Panc1 (cell line): Measurements from ENCODE around the gene VSIR. TPM values are rescaled to one million over a fixed set of nuclear protein-coding genes. Genes with fewer than 3 reads are reported as not detected.
A peak's percentile ranks its signal among the peaks of the same experiment; 100 is the strongest.

ENCODE experiments used
- ATAC-seq: fragments of 200-7000 bp; cut with Tn5 transposase; 2 replicates; pipeline ENCODE4 v1.9.1; 2020; ENCODE audit warnings: mild to moderate bottlenecking, moderate library complexity
- BruUV-seq: library from RNA; stranded (reverse); fragments of 400-500 nt; replicated peaks from 2 replicates; lab custom pipeline; 2021; lab: Mats Ljungman, UMichigan
- CTCF ChIA-PET: fragments of 300-600 bp; sonication (Branson Sonifier 250); formaldehyde crosslinking; loops from one replicate; lab custom pipeline; 2022; ENCODE audit warnings: antibody characterized with exemption; lab: Charles Lee
- POLR2A ChIA-PET: fragments of 300-600 bp; sonication (Branson Sonifier 250); formaldehyde crosslinking; loops from one replicate; lab custom pipeline; 2022; ENCODE audit warnings: antibody characterized with exemption; lab: Charles Lee
- DNase-seq: peaks from one replicate; pipeline ENCODE4 v3.0.0-alpha.2; 2010; ENCODE audit warnings: low read depth, low spot score
- H3K27ac ChIP-seq: 2 replicates; pipeline ENCODE4 v1.5.1; 2011; ENCODE audit warnings: mild to moderate bottlenecking, low read length, inconsistent platforms
- H3K27me3 ChIP-seq: fragments of 200-500 bp; sonication (Bioruptor generic); 2 replicates; pipeline ENCODE4 v1.6.0; 2014; ENCODE audit warnings: low read length, inconsistent platforms; ENCODE audit not compliant: control insufficient read depth, insufficient read depth
- H3K36me3 ChIP-seq: fragments of 200-500 bp; sonication (Bioruptor generic); 2 replicates; pipeline ENCODE4 v1.5.1; 2014; ENCODE audit warnings: inconsistent platforms, mild to moderate bottlenecking, low read length, moderate library complexity; ENCODE audit not compliant: control insufficient read depth, insufficient read depth
- H3K4me1 ChIP-seq: 2 replicates; pipeline ENCODE4 v1.5.1; 2011; ENCODE audit warnings: inconsistent platforms, mild to moderate bottlenecking, low read length, moderate library complexity; ENCODE audit not compliant: control insufficient read depth, insufficient read depth
- H3K4me3 ChIP-seq, 2 experiments: 2 replicates each; pipeline ENCODE4 v1.5.1; 2011 to 2012; ENCODE audit warnings: low read depth in 2 of 2, low read length in 2 of 2, mild to moderate bottlenecking in 2 of 2, inconsistent platforms in 1 of 2, moderate library complexity in 1 of 2
- H3K9me3 ChIP-seq: fragments of 200-500 bp; sonication (Bioruptor generic); 2 replicates; pipeline ENCODE4 v1.5.1; 2014; ENCODE audit warnings: low read depth, mild to moderate bottlenecking, inconsistent platforms, low read length, moderate library complexity; ENCODE audit not compliant: control insufficient read depth, insufficient read depth
- POLR2AphosphoS5 ChIP-seq: IDR thresholded peaks from 2 replicates; pipeline ENCODE4 v1.6.1; 2012; ENCODE audit warnings: mild to moderate bottlenecking, low read depth, low read length, moderate library complexity
- SIN3A ChIP-seq: IDR thresholded peaks from 2 replicates; pipeline ENCODE4 v1.6.1; 2012; ENCODE audit warnings: low read depth, mild to moderate bottlenecking, low read length, moderate library complexity, borderline replicate concordance; ENCODE audit not compliant: insufficient read depth
- TCF7L2 ChIP-seq: IDR thresholded peaks from 2 replicates; pipeline ENCODE4 v1.6.1; 2011; ENCODE audit warnings: mild to moderate bottlenecking, low read depth, low read length, inconsistent platforms
- in situ Hi-C: cut with HindIII; loops from 2 replicates; pipeline ENCODE4 v1.10.0; 2016; ENCODE audit warnings: low sequenced_read_pairs, low pct_unique_long_range_greater_than_20kb
- intact Hi-C: fragments of 100-400 bp; cut with micrococcal nuclease; formaldehyde crosslinking; loops from one replicate; pipeline ENCODE4 v1.10.0; 2022; ENCODE audit not compliant: unreplicated experiment
- total RNA-seq: library from RNA; stranded (reverse); gene quantifications from one replicate; pipeline ENCODE4 v1.2.1, GENCODE V29; 2021; ENCODE audit not compliant: unreplicated experiment
- TF ChIP-seq, protein P1 (sequence below): fragments of 450-650 bp; IDR thresholded peaks from 2 replicates; pipeline ENCODE4 v1.5.1; 2017; ENCODE audit warnings: mild to moderate bottlenecking
- TF ChIP-seq, protein P2 (sequence below), 2 experiments: IDR thresholded peaks; 2 replicates each; pipeline ENCODE4 v1.6.1; 2011 to 2012; ENCODE audit warnings: low read depth in 2 of 2, control low read depth in 1 of 2, low read length in 1 of 2, mild to moderate bottlenecking in 1 of 2, moderate library complexity in 1 of 2; ENCODE audit not compliant: insufficient read depth in 1 of 2

The VSIR gene
- total RNA-seq, 1 experiment from 2014 or later = 34.9 TPM

DNA sequence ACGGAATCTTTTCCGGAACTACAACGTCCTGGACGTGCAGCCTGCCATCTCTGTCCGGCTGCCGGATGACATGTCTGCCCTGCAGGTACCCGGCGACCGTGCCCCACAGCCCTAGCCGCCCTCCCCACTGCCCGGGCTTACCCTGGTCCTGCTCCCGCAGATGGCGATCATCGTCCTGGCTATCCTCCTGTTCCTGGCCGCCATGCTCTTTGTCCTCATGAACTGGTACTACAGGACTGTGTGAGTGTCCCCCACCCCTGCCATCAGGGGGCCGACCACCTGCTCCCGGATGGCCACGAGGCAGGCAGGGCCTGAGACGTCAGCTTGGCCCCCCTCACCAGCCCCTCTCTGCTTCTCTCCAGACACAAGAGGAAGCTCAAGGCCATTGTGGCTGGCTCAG is 38.0 kb upstream of the VSIR start:
- Histone ChIP-seq H3K4me1 (peaks cover 40% of the 10 kb centered on the region), H3K27me3 (no peaks in the 10 kb centered on the region), H3K9me3 (no peaks in the 10 kb centered on the region), H3K27ac (no peak overlapping the region), H3K4me3 (no peak overlapping the region), H3K36me3 (peaks cover 12% of the 10 kb centered on the region)
- POLR2A ChIA-PET = no interaction called here
- BruUV-seq = no TSS peak
- TF ChIP-seq, protein P1, sequence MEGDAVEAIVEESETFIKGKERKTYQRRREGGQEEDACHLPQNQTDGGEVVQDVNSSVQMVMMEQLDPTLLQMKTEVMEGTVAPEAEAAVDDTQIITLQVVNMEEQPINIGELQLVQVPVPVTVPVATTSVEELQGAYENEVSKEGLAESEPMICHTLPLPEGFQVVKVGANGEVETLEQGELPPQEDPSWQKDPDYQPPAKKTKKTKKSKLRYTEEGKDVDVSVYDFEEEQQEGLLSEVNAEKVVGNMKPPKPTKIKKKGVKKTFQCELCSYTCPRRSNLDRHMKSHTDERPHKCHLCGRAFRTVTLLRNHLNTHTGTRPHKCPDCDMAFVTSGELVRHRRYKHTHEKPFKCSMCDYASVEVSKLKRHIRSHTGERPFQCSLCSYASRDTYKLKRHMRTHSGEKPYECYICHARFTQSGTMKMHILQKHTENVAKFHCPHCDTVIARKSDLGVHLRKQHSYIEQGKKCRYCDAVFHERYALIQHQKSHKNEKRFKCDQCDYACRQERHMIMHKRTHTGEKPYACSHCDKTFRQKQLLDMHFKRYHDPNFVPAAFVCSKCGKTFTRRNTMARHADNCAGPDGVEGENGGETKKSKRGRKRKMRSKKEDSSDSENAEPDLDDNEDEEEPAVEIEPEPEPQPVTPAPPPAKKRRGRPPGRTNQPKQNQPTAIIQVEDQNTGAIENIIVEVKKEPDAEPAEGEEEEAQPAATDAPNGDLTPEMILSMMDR = no peak
- no peak; the same call in 1 of the 2 replicates for TF ChIP-seq POLR2AphosphoS5
- no peak for TF ChIP-seq TCF7L2
- TF ChIP-seq, protein P2, sequence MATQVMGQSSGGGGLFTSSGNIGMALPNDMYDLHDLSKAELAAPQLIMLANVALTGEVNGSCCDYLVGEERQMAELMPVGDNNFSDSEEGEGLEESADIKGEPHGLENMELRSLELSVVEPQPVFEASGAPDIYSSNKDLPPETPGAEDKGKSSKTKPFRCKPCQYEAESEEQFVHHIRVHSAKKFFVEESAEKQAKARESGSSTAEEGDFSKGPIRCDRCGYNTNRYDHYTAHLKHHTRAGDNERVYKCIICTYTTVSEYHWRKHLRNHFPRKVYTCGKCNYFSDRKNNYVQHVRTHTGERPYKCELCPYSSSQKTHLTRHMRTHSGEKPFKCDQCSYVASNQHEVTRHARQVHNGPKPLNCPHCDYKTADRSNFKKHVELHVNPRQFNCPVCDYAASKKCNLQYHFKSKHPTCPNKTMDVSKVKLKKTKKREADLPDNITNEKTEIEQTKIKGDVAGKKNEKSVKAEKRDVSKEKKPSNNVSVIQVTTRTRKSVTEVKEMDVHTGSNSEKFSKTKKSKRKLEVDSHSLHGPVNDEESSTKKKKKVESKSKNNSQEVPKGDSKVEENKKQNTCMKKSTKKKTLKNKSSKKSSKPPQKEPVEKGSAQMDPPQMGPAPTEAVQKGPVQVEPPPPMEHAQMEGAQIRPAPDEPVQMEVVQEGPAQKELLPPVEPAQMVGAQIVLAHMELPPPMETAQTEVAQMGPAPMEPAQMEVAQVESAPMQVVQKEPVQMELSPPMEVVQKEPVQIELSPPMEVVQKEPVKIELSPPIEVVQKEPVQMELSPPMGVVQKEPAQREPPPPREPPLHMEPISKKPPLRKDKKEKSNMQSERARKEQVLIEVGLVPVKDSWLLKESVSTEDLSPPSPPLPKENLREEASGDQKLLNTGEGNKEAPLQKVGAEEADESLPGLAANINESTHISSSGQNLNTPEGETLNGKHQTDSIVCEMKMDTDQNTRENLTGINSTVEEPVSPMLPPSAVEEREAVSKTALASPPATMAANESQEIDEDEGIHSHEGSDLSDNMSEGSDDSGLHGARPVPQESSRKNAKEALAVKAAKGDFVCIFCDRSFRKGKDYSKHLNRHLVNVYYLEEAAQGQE (IDR thresholded peaks at IDR 0.05; ENCODE audit: insufficient read depth in 1 of 2, low read depth in 2 of 2, low read length in 1 of 2) = 0 out of 4 replicates have a peak, but pooled peaks of 1 of the 2 experiments have one; percentile 34
- CTCF ChIA-PET = interaction anchor here (0.5 to 1.1 kb wide), 6 partner anchors 44 to 988 kb away, joined by 3 to 8 read pairs (median 3); no protein-coding TSS in a partner anchor
- in situ Hi-C loops = no loop called here
- DNase-seq (no peak), ATAC-seq (no peak)
- intact Hi-C loops = loop anchor here (10.0 kb wide), 2 partner anchors 107 to 497 kb away; partner anchors contain the start of gene SLC29A3

DNA sequence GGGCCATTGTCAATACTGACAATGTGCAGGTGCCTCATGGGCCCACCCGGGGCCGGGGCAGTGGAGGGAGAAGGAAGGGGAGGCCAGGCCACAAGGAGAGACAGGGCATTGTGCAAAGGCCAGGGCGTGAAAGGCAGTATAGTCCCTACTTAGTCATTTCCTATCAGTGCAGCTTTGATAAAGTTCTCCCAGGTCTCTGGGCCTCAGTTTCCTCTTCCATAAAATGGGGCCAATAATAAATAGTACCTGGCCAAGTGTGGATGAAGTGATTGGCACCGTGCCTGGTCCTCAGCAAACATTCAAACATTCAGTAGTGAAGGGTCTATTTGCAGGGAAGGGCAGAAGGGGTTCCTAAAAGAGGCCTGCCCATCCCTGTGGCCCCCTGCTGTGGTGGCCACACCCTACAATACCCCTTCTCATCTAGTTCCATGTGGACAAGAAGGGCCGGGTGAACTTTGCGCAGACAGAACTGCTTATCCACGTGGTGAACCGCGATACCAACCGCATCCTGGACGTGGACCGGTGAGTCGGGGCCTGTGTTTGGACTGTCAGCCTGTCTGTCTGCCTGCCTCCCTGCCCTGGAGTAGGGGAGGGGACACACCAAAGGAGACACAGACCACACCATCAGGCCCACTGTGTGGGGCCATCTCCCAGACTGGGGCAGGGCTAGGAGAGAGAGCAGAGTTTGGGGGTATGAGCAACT is 36.9 kb upstream of the VSIR start:
- H3K4me1 ChIP-seq = peaks cover 30% of the 10 kb centered on the region
- no TSS peak for BruUV-seq
- in situ Hi-C loops (no loop called here), intact Hi-C loops (loop anchor here (10.0 kb wide), 2 partner anchors 105 to 495 kb away; partner anchors contain the start of gene SLC29A3)
- no peak for ATAC-seq
- peaks cover under 1% of the 10 kb centered on the region; the same call in 1 of the 2 replicates for H3K36me3 ChIP-seq
- H3K9me3 ChIP-seq = no peaks in the 10 kb centered on the region
- no peak overlapping the region for H3K4me3 ChIP-seq
- no peak for TF ChIP-seq SIN3A
- TF ChIP-seq, protein P2 (IDR thresholded peaks at IDR 0.05; ENCODE audit: insufficient read depth in 1 of 2, low read depth in 2 of 2, low read length in 1 of 2) = 0 out of 4 replicates have a peak, but pooled peaks of 1 of the 2 experiments have one; percentile 19
- TF ChIP-seq POLR2AphosphoS5 = no peak
- no peak for TF ChIP-seq TCF7L2
- TF ChIP-seq, protein P1 = no peak
- H3K27ac ChIP-seq = no peak overlapping the region
- CTCF ChIA-PET = no interaction called here
- POLR2A ChIA-PET = no interaction called here
- no peak for DNase-seq
- H3K27me3 ChIP-seq = no peaks in the 10 kb centered on the region
